Measurements from ENCODE around the gene FBRSL1.

Gene FBRSL1

DNA sequence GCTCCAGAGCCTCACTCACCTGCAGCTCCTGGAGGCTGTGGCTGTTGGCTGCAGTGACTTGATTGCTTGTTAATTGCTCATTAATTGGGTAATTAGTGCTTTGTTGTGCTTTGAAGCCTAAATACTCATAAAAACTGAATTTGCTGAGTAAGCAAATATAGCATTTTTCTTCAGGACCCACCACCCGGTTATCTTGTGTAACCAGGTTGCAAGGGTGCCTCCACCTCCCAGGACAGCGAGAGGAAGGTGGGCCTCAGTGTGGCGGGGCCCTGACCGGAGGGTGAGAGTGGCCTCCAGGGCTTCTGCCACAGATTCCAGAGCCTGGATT lies 48.7 kb downstream of the FBRSL1 start:
- H3K36me3 ChIP-seq (ENCODE audit: insufficient read depth) = no peaks in the 10 kb centered on the region
- no peaks in the 10 kb centered on the region for H4K20me1 ChIP-seq (ENCODE audit: insufficient read depth)
- H3K27me3 ChIP-seq (ENCODE audit: insufficient read depth, low read depth) = no peaks in the 10 kb centered on the region
- H3K4me3 ChIP-seq (IDR thresholded peaks at IDR 0.05; ENCODE audit: insufficient read depth, low read depth, low read length) = no peak overlapping the region
- H3K4me2 ChIP-seq = no peak overlapping the region
- no peak overlapping the region for H3K27ac ChIP-seq
- H3K9ac ChIP-seq = no peak overlapping the region
- H3K4me1 ChIP-seq (ENCODE audit: low read depth, poor library complexity, severe bottlenecking) = no peaks in the 10 kb centered on the region
- H2AFZ ChIP-seq (ENCODE audit: low read depth) = no peak overlapping the region
- H3K79me2 ChIP-seq (ENCODE audit: insufficient read depth, low read depth) = no peaks in the 10 kb centered on the region
- TF ChIP-seq, protein P1, sequence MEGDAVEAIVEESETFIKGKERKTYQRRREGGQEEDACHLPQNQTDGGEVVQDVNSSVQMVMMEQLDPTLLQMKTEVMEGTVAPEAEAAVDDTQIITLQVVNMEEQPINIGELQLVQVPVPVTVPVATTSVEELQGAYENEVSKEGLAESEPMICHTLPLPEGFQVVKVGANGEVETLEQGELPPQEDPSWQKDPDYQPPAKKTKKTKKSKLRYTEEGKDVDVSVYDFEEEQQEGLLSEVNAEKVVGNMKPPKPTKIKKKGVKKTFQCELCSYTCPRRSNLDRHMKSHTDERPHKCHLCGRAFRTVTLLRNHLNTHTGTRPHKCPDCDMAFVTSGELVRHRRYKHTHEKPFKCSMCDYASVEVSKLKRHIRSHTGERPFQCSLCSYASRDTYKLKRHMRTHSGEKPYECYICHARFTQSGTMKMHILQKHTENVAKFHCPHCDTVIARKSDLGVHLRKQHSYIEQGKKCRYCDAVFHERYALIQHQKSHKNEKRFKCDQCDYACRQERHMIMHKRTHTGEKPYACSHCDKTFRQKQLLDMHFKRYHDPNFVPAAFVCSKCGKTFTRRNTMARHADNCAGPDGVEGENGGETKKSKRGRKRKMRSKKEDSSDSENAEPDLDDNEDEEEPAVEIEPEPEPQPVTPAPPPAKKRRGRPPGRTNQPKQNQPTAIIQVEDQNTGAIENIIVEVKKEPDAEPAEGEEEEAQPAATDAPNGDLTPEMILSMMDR (conservative IDR thresholded peaks at IDR 0.05; ENCODE audit: low read depth, low read length) = no peak

DNA sequence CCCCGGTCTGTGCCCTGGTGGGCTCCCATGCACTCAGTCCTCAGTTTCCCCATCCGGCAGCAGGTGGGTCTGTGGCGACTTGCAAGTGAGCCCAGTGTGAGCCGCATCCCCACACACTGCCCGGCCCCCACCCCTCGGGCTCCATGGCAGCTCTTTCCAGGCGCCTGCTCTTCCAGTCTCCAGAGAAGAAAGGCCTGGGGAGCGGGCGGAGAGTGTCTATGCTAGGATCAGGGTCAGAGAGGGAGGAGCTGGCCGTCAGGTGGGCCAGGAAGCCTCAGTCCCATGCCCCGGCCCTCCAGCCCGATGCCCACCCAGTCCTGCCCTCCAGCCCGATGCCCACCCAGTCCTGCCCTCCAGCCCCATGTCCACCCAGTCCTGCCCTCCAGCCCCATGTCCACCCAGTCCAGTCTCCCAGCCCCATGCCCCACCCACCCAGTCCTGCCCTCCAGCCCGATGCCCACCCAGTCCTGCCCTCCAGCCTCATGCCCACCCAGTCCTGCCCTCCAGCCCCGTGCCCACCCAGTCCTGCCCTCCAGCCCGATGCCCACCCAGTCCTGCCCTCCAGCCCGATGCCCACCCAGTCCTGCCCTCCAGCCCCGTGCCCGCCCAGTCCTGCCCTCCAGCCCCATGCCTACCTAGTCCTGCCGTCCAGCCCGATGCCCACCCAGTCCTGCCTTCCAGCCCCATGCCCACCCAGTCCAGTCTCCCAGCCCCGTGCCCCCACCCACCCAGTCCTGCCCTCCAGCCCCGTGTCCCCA lies 49.2 kb downstream of the FBRSL1 start:
- Histone ChIP-seq H3K79me2 (ENCODE audit: insufficient read depth, low read depth) (no peaks in the 10 kb centered on the region), H3K4me2 (no peak overlapping the region), H2AFZ (ENCODE audit: low read depth) (no peak overlapping the region), H3K36me3 (ENCODE audit: insufficient read depth) (no peaks in the 10 kb centered on the region), H4K20me1 (ENCODE audit: insufficient read depth) (no peaks in the 10 kb centered on the region), H3K9ac (no peak overlapping the region), H3K27me3 (ENCODE audit: insufficient read depth, low read depth) (no peaks in the 10 kb centered on the region), H3K4me3 (IDR thresholded peaks at IDR 0.05; ENCODE audit: insufficient read depth, low read depth, low read length) (no peak overlapping the region), H3K4me1 (ENCODE audit: low read depth, poor library complexity, severe bottlenecking) (no peaks in the 10 kb centered on the region), H3K27ac (no peak overlapping the region)
- TF ChIP-seq, protein P1 (conservative IDR thresholded peaks at IDR 0.05; ENCODE audit: low read depth, low read length) = no peak

DNA sequence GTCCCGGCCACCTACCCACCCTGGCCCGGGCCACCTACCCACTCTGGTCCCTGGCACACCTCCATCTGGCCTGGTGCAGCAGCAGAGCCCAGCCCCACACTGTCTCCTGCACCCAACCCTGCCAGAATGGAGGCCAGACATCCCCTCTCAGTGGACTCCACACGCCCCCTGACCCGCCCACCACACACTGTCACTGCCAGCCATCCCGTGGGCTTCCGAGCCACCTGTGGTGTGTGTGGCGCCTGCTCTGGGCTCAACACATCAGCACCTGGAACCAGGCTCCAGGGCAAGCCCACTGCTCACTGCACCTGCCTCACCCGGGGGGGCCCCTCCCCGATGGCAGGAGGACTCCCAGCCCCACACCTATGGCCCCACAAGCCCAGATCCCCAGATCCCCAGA lies 50.5 kb downstream of the FBRSL1 start:
- Histone ChIP-seq H3K4me1 (ENCODE audit: low read depth, poor library complexity, severe bottlenecking) (no peaks in the 10 kb centered on the region), H4K20me1 (ENCODE audit: insufficient read depth) (no peaks in the 10 kb centered on the region), H3K9ac (no peak overlapping the region), H3K27me3 (ENCODE audit: insufficient read depth, low read depth) (no peaks in the 10 kb centered on the region), H3K36me3 (ENCODE audit: insufficient read depth) (no peaks in the 10 kb centered on the region), H3K27ac (no peak overlapping the region), H3K4me2 (no peak overlapping the region), H3K4me3 (IDR thresholded peaks at IDR 0.05; ENCODE audit: insufficient read depth, low read depth, low read length) (no peak overlapping the region), H2AFZ (ENCODE audit: low read depth) (no peak overlapping the region), H3K79me2 (ENCODE audit: insufficient read depth, low read depth) (no peaks in the 10 kb centered on the region)
- TF ChIP-seq, protein P1 (conservative IDR thresholded peaks at IDR 0.05; ENCODE audit: low read depth, low read length) = no peak

DNA sequence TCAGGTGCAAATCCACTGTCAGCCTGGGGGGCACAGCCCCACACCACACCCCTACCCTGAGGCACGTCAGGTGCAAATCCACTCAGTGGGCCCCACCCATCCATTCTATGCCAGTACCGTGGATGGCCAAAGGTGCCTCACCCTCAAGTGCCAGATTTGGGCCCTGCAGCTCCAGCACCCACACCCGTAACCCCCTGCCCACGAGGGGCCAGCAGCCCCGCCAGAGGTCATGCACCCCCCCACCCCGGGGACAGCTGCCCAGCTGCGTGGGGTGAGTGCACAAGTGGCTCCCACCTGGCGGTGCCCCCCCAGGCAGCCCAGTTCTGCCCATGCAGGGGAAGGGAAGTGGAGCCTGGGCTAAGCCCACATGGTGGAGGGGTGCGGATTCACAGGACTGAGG lies 51.2 kb downstream of the FBRSL1 start:
- Histone ChIP-seq H3K4me2 (no peak overlapping the region), H3K79me2 (ENCODE audit: insufficient read depth, low read depth) (no peaks in the 10 kb centered on the region), H3K27ac (no peak overlapping the region), H2AFZ (ENCODE audit: low read depth) (no peak overlapping the region), H3K4me1 (ENCODE audit: low read depth, poor library complexity, severe bottlenecking) (no peaks in the 10 kb centered on the region), H3K4me3 (IDR thresholded peaks at IDR 0.05; ENCODE audit: insufficient read depth, low read depth, low read length) (no peak overlapping the region), H3K36me3 (ENCODE audit: insufficient read depth) (no peaks in the 10 kb centered on the region), H3K27me3 (ENCODE audit: insufficient read depth, low read depth) (no peaks in the 10 kb centered on the region), H4K20me1 (ENCODE audit: insufficient read depth) (no peaks in the 10 kb centered on the region), H3K9ac (no peak overlapping the region)
- TF ChIP-seq, protein P1 (conservative IDR thresholded peaks at IDR 0.05; ENCODE audit: low read depth, low read length) = no peak

Data from KMS-11 (cell line).